Esophagus muscularis mucosa (tissue), 3 donors: Measurements from ENCODE around the gene TMPRSS11A.

Experiments used
- EP300 ChIP-seq: sonication (generic); formaldehyde crosslinking; IDR thresholded peaks from one replicate; pipeline ENCODE4 v1.6.1; 2017; ENCODE audit warnings: antibody characterized with exemption
- TF ChIP-seq, protein P1 (sequence below), 3 experiments: fragments of 200-600 bp in 2 of 3; fragments of 450-650 bp in 1 of 3; sonication (generic) in 2 of 3; IDR thresholded peaks; one replicate each; pipeline ENCODE4 v1.5.1; 2017 to 2019; ENCODE audit warnings: antibody characterized with exemption in 3 of 3, mild to moderate bottlenecking in 2 of 3, moderate library complexity in 1 of 3

DNA sequence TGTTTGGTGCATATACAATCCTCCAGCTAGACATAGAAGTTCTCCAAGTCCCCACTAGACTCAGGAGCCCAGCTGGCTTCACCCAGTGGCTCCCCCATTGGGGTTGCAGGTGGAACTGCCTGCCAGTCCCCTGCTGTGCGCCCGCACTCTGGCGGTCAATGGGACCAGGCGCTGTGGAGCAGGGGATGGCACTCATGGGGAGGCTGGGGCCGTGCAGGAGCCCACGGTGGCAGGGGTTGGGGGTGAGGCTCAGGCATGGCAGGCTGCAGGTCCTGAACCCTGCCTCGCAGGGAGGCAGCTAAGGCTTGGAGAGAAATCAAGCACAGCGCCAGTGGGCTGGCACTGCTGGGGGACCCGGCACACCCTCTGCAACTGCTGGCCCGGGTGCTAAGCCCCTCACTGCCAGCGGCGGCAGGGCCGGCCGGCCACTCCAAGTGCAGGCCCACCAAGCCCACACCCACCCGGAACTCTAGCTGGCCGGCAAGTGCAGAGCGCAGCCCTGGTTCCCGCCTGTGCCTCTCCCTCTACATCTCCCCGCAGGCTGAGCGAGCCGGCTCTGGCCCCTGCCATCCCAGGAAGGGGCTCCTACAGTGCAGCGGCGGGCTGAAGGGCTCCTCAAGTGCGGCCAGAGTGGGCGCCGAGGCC lies 66.8 kb downstream of the TMPRSS11A start:
- TF ChIP-seq EP300, result no peak
- TF ChIP-seq, protein P1, sequence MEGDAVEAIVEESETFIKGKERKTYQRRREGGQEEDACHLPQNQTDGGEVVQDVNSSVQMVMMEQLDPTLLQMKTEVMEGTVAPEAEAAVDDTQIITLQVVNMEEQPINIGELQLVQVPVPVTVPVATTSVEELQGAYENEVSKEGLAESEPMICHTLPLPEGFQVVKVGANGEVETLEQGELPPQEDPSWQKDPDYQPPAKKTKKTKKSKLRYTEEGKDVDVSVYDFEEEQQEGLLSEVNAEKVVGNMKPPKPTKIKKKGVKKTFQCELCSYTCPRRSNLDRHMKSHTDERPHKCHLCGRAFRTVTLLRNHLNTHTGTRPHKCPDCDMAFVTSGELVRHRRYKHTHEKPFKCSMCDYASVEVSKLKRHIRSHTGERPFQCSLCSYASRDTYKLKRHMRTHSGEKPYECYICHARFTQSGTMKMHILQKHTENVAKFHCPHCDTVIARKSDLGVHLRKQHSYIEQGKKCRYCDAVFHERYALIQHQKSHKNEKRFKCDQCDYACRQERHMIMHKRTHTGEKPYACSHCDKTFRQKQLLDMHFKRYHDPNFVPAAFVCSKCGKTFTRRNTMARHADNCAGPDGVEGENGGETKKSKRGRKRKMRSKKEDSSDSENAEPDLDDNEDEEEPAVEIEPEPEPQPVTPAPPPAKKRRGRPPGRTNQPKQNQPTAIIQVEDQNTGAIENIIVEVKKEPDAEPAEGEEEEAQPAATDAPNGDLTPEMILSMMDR (IDR thresholded peaks at IDR 0.05), result no peak
